Chondrocyte (in vitro differentiated cells): ENCODE measurements around the gene NUP210. TPM values are rescaled to one million over a fixed set of nuclear protein-coding genes. Genes with fewer than 3 reads are reported as not detected.

Experiments used
- DNase-seq: peaks from one replicate; pipeline ENCODE4 v3.0.0; 2021; ENCODE audit warnings: mixed read lengths, low spot score
- H3K27ac Mint-ChIP-seq: one replicate; pipeline ENCODE4 v1.8.0; 2021; ENCODE audit warnings: mild to moderate bottlenecking, moderate library complexity, mixed read lengths; ENCODE audit not compliant: unreplicated experiment
- H3K27me3 Mint-ChIP-seq: 2 replicates; pipeline ENCODE4 v1.8.0; 2021; ENCODE audit warnings: low read depth, mixed read lengths
- H3K36me3 Mint-ChIP-seq: 2 replicates; pipeline ENCODE4 v1.8.0; 2021; ENCODE audit warnings: low read depth, mixed read lengths
- H3K4me1 Mint-ChIP-seq: 2 replicates; pipeline ENCODE4 v1.8.0; 2021; ENCODE audit warnings: low read depth, mild to moderate bottlenecking, mixed read lengths
- H3K4me3 Mint-ChIP-seq: one replicate; pipeline ENCODE4 v1.8.0; 2021; ENCODE audit warnings: mild to moderate bottlenecking, moderate library complexity, mixed read lengths; ENCODE audit not compliant: unreplicated experiment
- H3K9me3 Mint-ChIP-seq: 2 replicates; pipeline ENCODE4 v1.8.0; 2021; ENCODE audit warnings: low read depth, mixed read lengths
- total RNA-seq: library from RNA; stranded (reverse); gene quantifications from 3 replicates; pipeline ENCODE4 v1.2.1, GENCODE V29; 2021
- TF ChIP-seq, protein P1 (sequence below): fragments of 200-600 bp; sonication (generic); IDR thresholded peaks from 2 replicates; pipeline ENCODE4 v1.5.0; 2021; ENCODE audit warnings: antibody characterized with exemption, mild to moderate bottlenecking, moderate library complexity

The NUP210 gene
- total RNA-seq, 1 donor from 2014 or later = 0.72 TPM

GRCh38 chr3:13426591-13426990 is 6.5 kb upstream of the NUP210 start:
- Mint-ChIP-seq H3K27ac (no peak overlapping the region), H3K4me1 (no peaks in the 10 kb centered on the region), H3K4me3 (no peak overlapping the region), H3K27me3 (peaks cover 3% of the 10 kb centered on the region), H3K36me3 (no peaks in the 10 kb centered on the region), H3K9me3 (peaks cover 4% of the 10 kb centered on the region)
- no peak for DNase-seq
- TF ChIP-seq, protein P1, sequence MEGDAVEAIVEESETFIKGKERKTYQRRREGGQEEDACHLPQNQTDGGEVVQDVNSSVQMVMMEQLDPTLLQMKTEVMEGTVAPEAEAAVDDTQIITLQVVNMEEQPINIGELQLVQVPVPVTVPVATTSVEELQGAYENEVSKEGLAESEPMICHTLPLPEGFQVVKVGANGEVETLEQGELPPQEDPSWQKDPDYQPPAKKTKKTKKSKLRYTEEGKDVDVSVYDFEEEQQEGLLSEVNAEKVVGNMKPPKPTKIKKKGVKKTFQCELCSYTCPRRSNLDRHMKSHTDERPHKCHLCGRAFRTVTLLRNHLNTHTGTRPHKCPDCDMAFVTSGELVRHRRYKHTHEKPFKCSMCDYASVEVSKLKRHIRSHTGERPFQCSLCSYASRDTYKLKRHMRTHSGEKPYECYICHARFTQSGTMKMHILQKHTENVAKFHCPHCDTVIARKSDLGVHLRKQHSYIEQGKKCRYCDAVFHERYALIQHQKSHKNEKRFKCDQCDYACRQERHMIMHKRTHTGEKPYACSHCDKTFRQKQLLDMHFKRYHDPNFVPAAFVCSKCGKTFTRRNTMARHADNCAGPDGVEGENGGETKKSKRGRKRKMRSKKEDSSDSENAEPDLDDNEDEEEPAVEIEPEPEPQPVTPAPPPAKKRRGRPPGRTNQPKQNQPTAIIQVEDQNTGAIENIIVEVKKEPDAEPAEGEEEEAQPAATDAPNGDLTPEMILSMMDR = no peak

DNA sequence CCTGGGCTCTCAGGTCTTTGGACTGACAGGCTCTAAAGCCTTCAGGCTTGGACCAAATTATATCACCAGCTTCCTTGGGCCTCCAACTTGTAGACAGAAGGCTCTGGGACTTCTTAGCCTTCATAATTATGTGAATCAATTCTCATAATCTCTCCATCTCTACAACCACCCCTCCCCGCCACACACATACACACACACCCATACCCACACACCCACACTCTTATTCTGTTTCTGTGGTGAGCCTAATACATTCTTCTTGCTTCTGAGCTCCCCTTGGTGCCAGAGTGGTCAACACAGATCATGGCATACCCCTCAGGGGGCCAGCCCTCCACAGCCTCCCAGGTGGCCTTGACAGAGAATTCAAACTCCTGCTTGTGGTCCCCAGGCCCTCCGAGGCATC is 5.6 kb upstream of the NUP210 start:
- no peaks in the 10 kb centered on the region for H3K36me3 Mint-ChIP-seq
- peaks cover 8% of the 10 kb centered on the region for H3K27me3 Mint-ChIP-seq
- H3K27ac Mint-ChIP-seq = no peak overlapping the region
- no peak for DNase-seq
- no peak overlapping the region for H3K4me3 Mint-ChIP-seq
- TF ChIP-seq, protein P1 = no peak
- peaks cover 4% of the 10 kb centered on the region for H3K9me3 Mint-ChIP-seq
- no peaks in the 10 kb centered on the region for H3K4me1 Mint-ChIP-seq

GRCh38 chr3:13424865-13425617 is 4.9 kb upstream of the NUP210 start:
- H3K4me3 Mint-ChIP-seq = no peak overlapping the region
- no peak overlapping the region for H3K27ac Mint-ChIP-seq
- H3K4me1 Mint-ChIP-seq = no peaks in the 10 kb centered on the region
- H3K9me3 Mint-ChIP-seq = peaks cover 4% of the 10 kb centered on the region
- peaks cover 9% of the 10 kb centered on the region for H3K27me3 Mint-ChIP-seq
- no peaks in the 10 kb centered on the region for H3K36me3 Mint-ChIP-seq
- no peak for DNase-seq
- TF ChIP-seq, protein P1 = no peak

GRCh38 chr3:13424141-13424844 is 4.2 kb upstream of the NUP210 start:
- Mint-ChIP-seq H3K36me3 (no peaks in the 10 kb centered on the region), H3K4me1 (no peaks in the 10 kb centered on the region), H3K4me3 (no peak overlapping the region), H3K27ac (no peak overlapping the region), H3K27me3 (peaks cover 8% of the 10 kb centered on the region), H3K9me3 (peaks cover 4% of the 10 kb centered on the region)
- DNase-seq = no peak
- TF ChIP-seq, protein P1 = no peak

- H3K4me3 Mint-ChIP-seq = peak overlapping the region; percentile 53
- peaks cover 4% of the 10 kb centered on the region for H3K9me3 Mint-ChIP-seq
- no peaks in the 10 kb centered on the region for H3K4me1 Mint-ChIP-seq
- peaks cover 6% of the 10 kb centered on the region for H3K27me3 Mint-ChIP-seq
- TF ChIP-seq, protein P1 = no peak
- no peak for DNase-seq
- H3K36me3 Mint-ChIP-seq = no peaks in the 10 kb centered on the region
- H3K27ac Mint-ChIP-seq = no peak overlapping the region
Observed at GRCh38 chr3:13420831-13421765, 976 bp upstream of the NUP210 start.
